Spleen (tissue), 7 donors: ENCODE data around the gene SCN8A.

ENCODE experiments used
- POLR2A ChIP-seq, 3 donors: fragments of 450-650 bp; IDR thresholded peaks; one replicate each; pipeline ENCODE4 v1.5.1; 2017; ENCODE audit warnings: antibody characterized with exemption in 3 of 3, mild to moderate bottlenecking in 1 of 3
- TF ChIP-seq, protein P1 (sequence below), 11 experiments: fragments of 200-600 bp in 7 of 11; fragments of 450-650 bp in 4 of 11; sonication (generic) in 4 of 11; IDR thresholded peaks in 8 of 11; conservative IDR thresholded peaks in 3 of 11; 1 replicate in 7 of 11; 2 replicates in 4 of 11; pipeline versions ENCODE4 v1.4.0 to v1.8.0; 2016 to 2021; ENCODE audit warnings: antibody characterized with exemption in 11 of 11, inconsistent platforms in 4 of 11, mild to moderate bottlenecking in 1 of 11
- donor health status: DM: no; HTN: no; CAD: no; lungs with moderate emphysema.
- donor health status: DM: no; HTN: no; CAD: no.
- donor health status: DM: no; HTN: no; CAD: no.

DNA sequence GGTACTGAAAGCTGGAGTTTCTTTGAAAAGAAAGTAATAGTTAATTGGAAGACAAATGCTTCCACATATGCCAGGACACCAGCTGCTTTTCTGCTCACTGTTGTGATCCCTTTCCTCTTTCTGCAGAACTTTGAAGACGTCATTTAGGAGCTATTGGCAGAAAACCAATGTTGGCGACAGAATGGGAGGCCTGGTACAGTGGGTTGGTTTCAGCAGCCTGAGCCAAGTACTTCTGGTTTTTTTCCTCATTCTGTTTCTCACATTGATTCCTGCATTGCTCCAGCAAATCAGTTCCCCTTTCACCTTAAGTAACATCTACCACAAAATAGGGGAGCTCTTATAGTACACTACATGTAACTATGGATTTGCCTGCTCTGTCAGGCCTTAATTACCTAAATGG, 160.6 kb downstream of the SCN8A start:
- TF ChIP-seq, protein P1, sequence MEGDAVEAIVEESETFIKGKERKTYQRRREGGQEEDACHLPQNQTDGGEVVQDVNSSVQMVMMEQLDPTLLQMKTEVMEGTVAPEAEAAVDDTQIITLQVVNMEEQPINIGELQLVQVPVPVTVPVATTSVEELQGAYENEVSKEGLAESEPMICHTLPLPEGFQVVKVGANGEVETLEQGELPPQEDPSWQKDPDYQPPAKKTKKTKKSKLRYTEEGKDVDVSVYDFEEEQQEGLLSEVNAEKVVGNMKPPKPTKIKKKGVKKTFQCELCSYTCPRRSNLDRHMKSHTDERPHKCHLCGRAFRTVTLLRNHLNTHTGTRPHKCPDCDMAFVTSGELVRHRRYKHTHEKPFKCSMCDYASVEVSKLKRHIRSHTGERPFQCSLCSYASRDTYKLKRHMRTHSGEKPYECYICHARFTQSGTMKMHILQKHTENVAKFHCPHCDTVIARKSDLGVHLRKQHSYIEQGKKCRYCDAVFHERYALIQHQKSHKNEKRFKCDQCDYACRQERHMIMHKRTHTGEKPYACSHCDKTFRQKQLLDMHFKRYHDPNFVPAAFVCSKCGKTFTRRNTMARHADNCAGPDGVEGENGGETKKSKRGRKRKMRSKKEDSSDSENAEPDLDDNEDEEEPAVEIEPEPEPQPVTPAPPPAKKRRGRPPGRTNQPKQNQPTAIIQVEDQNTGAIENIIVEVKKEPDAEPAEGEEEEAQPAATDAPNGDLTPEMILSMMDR (IDR thresholded peaks at IDR 0.05 in 8 of 11, conservative IDR thresholded peaks at IDR 0.05 in 3 of 11) = no peak
- TF ChIP-seq POLR2A (IDR thresholded peaks at IDR 0.05) = no peak
